Measurements from ENCODE around the gene ANO6.
"Not testable (repeated sequence)": the region's sequence is repeated elsewhere in the genome, so short reads cannot be mapped to it uniquely, and the experiment has no call there.

ANO6 gene, protein sequence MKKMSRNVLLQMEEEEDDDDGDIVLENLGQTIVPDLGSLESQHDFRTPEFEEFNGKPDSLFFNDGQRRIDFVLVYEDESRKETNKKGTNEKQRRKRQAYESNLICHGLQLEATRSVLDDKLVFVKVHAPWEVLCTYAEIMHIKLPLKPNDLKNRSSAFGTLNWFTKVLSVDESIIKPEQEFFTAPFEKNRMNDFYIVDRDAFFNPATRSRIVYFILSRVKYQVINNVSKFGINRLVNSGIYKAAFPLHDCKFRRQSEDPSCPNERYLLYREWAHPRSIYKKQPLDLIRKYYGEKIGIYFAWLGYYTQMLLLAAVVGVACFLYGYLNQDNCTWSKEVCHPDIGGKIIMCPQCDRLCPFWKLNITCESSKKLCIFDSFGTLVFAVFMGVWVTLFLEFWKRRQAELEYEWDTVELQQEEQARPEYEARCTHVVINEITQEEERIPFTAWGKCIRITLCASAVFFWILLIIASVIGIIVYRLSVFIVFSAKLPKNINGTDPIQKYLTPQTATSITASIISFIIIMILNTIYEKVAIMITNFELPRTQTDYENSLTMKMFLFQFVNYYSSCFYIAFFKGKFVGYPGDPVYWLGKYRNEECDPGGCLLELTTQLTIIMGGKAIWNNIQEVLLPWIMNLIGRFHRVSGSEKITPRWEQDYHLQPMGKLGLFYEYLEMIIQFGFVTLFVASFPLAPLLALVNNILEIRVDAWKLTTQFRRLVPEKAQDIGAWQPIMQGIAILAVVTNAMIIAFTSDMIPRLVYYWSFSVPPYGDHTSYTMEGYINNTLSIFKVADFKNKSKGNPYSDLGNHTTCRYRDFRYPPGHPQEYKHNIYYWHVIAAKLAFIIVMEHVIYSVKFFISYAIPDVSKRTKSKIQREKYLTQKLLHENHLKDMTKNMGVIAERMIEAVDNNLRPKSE

DNA sequence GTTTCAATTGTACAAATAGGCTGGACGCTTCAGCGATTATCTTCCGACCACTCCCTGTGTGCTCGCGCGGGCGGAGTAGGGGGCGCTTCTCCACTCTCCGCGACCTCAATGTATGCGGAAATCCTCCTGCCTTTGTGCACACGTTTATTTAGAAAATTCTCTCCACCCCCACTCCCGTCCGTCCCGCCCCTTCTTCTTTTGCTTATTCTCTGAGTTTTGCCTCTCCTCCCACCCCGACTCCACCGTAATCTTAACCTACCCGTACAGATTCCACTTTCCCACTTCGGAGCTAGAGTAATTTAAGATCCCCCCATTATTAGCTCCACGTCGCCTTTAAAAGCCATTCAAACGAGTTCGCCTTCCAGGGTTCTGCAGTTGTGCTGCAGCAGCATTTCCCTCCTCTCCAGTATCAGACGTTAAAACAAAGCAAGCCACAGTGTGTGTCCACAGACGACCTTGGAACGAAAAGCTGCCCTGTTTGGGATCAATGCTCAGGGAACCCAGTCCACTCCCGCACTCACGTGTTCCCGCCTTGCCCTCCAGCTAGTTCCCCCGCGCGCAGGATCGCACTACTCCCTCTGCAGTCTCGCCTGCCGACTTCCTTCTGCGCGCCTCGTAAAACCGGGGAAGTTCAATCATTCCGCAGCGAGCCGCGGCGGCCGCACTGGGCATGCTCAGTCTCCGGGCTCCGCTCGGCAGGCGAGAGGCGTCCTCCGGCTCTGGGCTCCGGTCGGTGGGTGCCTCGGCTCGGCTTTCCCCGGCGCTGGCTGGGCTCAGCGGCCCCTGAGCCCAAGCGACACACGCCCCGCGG lies at the start of gene ANO6:
TSS of gene ANO6 (plus strand) at position 677 of the 811 bp plus-strand sequence. CDS start 227 bp downstream, outside the sequence.
- peak; percentile 61 to 66 for DNase-seq (ENCODE audit: low read depth in 2 of 2)

DNA sequence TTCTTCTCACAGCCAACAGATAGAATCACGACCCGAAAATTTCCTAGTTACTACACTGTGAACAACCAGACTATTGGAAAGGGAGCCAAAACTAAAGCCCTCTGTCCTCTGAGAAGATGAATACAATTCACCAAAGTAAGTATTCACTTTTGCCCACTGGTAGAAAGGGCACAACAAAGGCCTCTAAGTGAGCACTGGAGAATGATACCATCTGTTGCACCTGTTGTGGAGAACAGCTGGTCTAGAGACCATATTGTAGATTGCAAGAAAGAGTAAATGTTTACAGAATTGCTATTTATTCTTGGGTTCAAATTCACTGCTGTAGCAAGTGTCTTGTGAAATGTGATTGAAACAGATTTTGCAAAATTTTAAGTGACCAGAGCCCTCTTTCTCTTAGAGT lies 46.9 kb upstream of the ANO6 start:
- DNase-seq (ENCODE audit: low read depth in 2 of 2), result no peak

DNA sequence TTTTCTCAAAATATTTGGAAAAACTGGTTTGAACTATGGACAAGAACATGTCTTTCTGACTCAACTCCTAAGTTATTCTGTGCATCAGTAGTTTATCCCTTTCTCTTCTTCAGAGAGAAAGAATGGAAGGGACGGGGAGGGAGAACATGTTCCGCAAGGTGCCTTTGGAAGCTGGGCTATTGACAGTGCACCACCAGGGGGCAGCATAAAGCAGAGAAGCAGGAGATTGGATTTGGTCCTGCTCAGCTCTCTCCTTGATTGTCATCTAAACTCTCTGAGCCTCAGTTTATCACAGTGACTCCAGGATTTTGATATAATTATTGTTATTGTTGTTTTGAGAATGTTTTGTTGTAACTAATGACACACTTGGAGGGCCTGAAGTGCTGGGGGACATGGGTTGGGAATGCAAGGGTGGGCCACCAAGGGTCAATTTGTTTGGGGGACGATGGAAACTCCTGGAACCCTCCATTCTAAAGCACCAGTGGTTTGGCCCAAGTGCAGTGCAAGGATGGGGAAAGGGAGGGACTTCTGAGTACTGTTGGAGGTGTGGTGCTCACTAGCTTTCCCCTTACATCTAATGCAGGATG lies 45.3 kb upstream of the ANO6 start:
- peak; percentile 80 to 86 for DNase-seq (ENCODE audit: low read depth in 2 of 2)

DNA sequence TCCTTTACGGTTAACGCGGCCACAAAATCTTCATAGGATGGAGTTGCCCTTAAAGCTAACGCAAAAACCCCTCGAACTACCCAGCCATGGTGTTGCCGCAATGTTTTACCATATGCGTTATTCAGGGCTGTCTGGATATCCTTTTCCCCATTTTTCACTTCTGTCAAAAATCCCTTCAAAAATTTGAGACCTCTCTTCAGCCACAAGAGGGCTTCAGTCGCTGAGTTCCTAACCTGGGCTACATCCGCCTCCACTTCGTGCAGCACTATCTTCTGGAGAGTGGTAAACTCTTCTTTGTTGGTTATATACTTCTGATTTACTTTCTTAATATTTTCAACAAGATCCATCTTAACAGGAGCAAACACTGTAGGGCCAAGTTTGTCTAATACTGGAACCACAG lies 42.6 kb upstream of the ANO6 start:
- DNase-seq (ENCODE audit: low read depth in 2 of 2), result not testable (repeated sequence)

DNA sequence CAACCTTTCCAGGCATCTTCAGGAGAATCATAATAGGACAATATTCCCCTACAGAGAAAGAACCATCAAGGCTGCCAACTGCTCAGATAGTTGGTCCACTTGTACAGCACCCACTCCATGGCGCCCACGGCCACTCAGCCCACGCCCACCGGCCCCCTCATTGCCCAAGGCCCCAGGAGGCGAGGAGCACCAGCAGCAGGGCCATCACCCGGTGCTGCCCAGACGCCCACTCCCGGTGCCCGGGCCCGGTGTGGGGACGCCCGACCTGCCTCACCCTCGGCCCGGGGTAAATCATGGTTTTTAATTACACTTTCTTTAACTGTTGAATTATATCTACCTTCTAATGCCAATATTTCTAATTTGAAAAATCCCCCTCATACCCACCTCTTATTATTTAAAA lies 41.3 kb upstream of the ANO6 start:
- DNase-seq (ENCODE audit: low read depth in 2 of 2), result no peak

DNA sequence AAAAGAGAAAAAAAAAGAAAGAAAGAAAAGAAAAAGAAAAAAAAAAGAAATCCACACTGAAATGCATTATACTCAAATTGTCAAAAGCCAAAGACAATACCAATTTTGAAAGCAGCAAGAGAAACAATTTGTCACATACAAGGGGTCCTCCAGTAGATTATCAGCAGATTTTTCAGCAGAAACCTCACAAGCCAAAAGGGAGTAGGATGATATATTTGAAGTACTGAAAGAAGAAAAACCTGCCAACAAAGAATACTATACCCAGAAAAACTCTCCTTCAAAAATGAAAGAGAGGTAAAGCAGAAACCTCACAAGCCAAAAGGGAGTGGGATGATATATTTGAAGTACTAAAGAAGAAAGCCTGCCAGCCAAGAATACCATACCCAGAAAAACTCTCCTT lies 37.1 kb upstream of the ANO6 start:
- no peak for DNase-seq (ENCODE audit: low read depth in 2 of 2)

DNA sequence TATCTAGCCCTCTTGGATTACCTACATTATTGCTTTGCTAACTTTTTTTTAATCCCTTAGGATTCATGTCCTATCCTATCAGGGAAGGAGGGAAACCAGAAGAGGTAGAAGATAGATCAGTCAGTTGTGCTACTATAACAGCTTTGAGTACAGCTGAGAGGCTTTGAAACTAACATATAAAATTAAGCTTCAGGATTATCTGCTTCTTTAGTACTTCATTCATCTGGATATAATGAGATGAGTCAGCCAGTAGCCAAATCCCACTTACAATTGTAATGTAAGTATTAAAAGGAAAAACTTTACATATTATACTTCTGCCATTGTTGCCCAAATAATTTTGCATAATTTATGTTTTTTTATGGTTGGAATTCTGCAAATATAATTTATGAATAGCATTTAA lies 33.4 kb upstream of the ANO6 start:
- no peak for DNase-seq (ENCODE audit: low read depth in 2 of 2)

DNA sequence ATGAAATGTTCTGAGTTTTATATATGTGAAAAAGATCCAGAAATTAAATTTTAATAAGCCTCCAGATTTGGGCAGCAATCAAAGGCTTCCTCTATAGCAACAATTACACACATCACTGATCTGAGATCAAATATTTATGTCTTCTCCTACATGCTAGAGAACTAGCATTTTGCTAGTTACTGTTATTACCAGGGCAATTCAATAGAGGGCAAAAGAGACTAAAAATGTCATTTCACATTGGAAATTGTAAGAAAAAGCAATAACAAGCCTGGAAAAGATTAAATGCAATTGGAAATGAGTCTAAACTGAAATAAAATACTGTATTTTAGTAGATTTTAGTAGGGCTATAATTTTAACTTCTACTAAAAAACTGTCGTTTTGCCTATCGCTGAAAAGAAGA lies 32.6 kb upstream of the ANO6 start:
- DNase-seq (ENCODE audit: low read depth in 2 of 2), result no peak

DNA sequence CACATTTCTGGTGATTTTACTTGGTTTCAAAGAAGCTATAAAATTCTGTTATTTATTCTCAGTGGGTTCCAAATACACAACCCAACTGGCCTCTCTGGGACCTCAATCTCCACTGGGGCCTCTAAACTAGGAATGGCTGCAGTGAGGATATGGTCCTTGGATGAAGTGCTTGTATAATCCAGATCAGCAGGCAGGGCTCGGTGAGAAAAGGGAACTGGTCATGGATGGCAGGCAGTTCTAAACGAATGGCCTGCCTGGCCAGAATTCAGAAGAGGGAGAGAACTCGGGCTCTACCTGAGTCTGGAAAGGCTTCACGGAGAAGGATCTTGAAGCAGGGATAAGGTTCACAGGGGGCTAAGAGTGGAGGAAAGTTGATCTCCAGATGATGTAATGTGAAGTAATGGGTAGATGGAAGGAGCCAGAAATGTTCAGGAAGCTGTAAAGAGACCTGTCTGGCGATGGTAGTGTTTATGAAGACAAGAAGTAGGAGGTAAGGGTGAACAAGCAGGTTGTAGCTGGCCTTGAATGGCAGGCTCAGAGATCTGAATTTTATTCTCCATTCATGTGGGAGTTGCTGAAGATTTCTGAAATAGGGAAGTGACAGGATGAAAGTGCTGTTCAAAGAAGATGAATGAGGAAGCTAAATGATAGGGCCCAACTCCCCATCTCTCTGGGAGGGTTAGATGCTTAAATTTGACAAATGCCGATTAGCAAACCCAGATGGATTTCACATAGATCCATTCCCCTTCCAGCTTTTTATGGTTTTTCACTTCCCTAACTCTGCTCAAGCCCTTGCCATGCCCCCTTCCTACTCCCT lies 31.5 kb upstream of the ANO6 start:
- DNase-seq (ENCODE audit: low read depth in 2 of 2), result no peak

DNA sequence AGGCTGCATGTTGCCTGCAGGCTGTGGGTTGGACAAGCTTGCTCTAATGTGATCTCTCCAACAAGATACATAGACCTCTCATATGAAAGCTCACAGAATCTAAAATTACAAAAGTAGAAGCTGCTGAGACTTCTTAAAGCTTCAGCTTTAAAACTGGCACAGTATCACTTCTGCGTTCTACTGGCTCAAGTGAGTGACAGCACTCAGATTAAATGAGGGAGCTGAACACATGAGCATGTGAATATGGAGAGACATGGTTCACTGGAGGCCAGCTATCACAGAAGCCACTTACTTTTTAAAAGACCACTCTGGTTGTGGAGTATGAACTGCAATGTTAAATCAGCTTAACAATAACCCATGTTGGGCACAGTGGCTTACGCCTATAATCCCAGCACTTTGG lies 29.1 kb upstream of the ANO6 start:
- no peak for DNase-seq (ENCODE audit: low read depth in 2 of 2)

DNA sequence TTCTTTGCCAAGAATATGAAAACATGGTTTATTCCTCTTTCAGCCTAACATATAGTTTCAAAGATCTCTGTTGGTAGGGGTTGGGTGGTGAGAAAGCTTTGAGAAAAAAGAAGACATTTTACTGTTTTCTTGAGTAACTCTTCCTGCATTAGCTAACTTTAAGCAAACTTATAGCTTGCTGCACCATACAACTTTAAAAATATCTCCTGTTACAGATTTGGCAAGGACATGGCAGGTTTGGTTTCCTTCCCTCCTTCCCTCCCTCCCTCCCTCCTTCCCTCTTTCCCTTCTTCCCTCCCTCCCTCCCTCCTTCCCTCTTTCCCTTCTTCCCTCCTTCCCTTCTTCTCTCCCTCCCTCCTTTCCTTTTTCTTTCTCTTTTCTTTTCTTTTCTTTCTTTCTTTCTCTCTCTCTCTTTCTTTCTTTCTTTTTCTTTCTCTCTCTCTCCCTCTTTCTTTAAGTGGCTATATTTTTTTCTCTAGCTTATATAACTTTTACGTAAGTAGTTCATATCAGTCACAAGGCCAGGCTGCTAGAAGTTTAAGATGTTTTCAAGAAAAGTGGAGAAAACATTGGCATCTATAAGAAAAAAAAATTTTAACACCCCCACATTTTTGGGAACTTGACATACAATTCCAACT lies 26.0 kb upstream of the ANO6 start:
- DNase-seq (ENCODE audit: low read depth in 2 of 2), result no peak

DNA sequence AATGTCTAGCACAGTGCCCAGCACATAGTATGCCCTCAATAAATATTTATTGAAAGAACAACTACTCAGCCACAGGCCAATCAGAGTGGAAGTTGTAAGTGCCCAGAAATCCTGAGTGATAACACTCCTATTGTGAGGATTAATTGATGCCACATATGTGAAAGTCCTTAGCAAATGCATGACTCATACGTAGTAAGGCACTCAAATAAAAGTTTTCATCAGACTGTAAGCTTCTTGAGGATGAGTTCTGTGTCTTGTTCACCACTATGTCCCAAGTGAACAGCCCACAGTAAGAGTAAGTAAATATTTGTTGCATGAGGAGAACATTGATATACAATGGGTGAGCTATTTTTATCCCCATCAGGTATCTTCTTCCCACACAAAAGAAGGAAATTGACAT lies 24.7 kb upstream of the ANO6 start:
- no peak for DNase-seq (ENCODE audit: low read depth in 2 of 2)

DNA sequence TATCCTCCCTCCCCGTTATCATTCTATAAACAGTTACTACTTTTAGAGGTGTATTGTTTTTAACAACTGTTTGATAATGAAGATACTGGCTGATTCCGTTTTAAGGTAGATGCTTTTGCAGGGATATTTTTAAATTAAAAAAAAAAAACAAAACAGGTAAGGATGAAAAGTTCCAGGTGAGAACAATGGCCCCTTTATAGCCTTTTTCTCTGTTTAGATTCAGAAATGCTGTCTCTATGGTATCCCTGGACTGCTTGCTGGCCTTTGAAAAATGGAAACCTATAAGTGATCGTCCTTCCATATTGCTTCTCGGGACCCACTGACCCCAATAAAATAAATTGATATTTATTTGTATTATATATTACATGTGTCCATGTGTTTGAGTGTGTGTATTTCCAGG lies 23.2 kb upstream of the ANO6 start:
- no peak for DNase-seq (ENCODE audit: low read depth in 2 of 2)

DNA sequence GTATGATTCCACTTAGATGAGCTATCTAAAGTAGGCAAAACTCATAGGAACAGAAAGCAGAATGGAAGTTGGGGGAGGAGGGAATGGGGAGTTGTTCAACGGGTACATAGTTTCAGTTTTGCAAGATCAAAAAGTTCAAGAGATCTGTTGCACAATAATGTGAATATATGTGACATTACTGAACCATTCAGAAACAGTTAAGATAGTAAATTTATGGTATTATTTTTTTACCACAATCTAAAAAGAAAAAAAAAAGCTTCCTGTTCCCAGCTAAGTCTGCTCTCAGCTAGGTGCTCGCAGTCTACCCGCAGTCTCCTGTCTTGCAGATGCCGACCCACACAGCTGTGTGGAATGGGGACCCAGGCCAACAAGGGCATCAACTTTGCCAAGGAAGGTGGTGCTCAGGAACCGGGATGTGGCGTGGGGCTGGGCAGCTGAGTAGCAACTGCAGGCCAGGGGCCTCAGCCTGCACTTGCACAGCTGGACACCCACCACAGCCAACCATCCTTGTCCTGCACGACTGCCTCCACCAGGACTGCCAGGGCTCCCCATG lies 15.3 kb upstream of the ANO6 start:
- no peak for DNase-seq (ENCODE audit: low read depth in 2 of 2)

DNA sequence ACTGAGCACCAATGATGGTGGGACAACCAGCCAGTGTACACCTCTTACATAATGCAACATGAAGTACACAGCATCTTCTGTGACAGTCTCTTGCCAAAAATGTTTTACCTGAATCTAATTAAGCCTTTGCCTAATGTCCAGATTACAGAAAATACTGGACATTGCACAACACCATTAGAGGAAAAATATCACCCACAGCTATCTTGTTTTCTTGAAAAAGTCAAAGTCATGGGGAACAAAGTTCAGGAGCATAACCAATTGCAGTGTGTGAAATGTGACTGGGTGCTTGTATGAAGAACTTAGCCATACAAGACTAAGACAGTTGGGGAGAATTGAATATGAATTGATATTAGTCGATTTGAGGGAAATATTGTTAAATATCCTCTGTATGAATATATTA lies 12.1 kb upstream of the ANO6 start:
- DNase-seq (ENCODE audit: low read depth in 2 of 2), result no peak

DNA sequence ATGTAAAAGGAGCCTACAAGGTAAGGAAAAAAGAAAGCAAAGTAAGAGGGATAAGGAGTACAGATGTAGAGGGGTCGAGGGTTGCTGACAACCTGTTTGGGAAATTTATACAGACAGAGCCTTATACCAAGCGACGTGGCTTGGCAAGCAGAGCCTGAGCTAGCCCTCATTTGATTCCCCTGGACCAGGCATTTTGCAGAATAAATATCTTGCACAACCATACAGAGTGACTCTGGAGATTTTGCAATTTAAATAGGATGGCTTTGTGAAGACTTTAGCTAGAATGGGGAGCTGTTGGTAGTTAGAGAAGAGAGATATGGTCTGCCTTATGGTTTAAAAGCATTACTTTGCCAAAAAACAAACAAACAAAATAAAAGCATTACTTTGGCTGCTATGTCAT lies 11.1 kb upstream of the ANO6 start:
- DNase-seq (ENCODE audit: low read depth in 2 of 2), result no peak

DNA sequence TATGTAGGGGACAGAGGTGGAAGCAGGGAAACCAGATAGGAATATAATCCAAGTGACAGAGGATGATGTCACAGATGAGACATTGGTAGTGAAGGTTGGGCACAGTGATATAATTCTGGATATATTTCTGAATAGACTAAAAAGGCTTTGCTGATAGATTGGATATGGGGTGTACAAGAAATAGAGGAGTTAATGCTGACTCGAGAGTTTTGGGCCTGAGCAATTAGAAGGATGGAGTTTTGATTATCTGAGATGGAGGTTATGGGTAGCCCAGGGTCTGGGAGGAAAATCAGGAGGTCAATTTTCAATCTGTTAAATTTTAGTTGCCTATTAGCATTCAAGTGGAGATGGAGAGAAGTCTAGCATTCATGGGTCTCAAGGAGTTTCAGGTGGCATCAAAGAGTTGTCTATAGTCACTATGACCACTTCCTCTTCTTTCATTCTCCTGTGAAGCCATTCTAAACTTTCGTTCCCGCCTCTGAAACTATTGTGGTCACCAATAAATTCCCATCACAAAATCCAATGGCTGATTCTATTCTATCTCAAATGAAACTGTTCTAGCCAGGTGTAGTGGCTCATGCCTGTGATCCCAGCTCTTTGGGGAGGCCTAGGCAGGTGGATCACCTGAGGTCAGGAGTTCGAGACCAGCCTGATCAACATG lies 10.6 kb upstream of the ANO6 start:
- no peak for DNase-seq (ENCODE audit: low read depth in 2 of 2)

DNA sequence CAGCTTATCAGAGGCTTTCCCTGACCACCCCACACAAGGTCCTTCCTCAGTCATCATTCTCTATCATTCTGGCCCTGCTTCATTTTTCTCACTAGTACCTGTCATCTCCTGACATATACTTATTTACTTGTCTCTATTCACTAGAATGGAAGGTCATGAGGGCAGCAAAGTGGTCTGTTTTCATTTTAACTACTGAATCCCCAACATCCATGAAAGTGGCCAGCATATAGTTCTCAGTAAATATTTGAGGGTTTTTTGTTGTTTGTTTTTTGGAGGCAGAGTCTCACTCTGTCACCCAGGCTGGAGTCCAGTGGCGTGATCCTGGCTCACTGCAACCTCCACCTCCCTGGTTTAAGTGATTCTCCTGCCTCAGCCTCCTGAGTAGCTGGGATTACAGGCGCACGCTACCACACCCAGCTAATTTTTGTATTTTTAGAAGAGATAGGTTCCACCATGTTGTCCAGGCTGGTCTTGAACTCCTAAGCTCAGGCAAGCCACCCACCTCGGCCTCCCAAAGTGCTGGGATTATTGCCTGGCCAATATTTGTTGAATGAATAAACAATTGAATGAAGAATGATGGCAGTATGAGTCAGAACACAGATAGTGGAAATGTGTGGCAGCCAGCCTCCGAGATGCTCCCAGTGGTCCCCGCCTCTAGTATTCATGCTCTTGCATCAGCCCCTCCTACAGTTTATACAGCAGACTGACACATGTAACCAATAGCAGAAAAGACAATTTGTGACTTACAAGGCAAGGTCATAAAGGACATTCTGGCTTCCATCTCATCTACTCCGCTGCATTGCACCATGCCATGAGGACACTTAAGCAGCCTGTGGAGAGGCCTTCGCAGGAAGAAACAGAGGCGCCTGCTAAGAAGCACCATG lies 7.0 kb upstream of the ANO6 start:
- no peak for DNase-seq (ENCODE audit: low read depth in 2 of 2)
